Measurements from ENCODE around the gene ARL6IP1.

DNA sequence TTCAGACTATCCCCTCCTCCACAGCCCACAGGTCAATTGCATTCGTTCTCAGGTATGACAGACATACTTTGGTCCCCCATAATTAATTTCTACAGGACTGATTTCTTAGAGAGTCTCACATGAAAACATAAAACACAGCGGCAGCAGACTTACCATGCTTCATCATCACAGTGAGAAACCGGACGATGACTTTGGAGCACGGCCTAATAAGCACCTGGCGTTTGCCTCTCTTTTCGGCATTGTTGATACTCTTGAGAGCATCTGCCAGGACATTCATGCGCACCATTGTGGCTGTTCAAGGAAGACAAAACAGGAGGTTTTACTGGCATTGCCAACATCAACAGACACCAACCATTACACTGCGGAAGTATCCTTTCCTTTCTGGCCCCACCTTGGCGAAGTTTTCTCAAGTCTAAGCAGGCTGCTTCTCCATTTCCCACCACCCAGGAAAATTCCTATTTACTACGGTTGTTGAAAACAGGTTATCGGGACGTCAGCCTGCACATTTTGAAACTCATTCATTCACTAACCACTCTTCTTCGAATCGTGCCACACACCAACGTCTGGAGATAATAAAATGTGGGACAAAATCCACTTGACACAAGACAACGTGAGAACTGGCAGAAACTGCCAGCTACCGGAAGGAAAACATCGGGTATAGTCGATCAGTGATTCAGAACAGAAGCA lies 12.4 kb downstream of the ARL6IP1 start:
- no peak for TF ChIP-seq POLR2A (IDR thresholded peaks at IDR 0.05)
- TF ChIP-seq, protein P1, sequence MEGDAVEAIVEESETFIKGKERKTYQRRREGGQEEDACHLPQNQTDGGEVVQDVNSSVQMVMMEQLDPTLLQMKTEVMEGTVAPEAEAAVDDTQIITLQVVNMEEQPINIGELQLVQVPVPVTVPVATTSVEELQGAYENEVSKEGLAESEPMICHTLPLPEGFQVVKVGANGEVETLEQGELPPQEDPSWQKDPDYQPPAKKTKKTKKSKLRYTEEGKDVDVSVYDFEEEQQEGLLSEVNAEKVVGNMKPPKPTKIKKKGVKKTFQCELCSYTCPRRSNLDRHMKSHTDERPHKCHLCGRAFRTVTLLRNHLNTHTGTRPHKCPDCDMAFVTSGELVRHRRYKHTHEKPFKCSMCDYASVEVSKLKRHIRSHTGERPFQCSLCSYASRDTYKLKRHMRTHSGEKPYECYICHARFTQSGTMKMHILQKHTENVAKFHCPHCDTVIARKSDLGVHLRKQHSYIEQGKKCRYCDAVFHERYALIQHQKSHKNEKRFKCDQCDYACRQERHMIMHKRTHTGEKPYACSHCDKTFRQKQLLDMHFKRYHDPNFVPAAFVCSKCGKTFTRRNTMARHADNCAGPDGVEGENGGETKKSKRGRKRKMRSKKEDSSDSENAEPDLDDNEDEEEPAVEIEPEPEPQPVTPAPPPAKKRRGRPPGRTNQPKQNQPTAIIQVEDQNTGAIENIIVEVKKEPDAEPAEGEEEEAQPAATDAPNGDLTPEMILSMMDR (IDR thresholded peaks at IDR 0.05): no peak

All from lower leg skin (tissue), 3 donors.